Activated naive CD8-positive, alpha-beta T cell treated with anti-CD3 and anti-CD28 coated beads, Interleukin-2, amount 50 U/mL, for 24 hours (primary cell): ENCODE measurements around the gene IKBIP.
A peak's percentile ranks its signal among the peaks of the same experiment; 100 is the strongest.
"Not testable (repeated sequence)": the region's sequence is repeated elsewhere in the genome, so short reads cannot be mapped to it uniquely, and the experiment has no call there.

Experiments used
- ATAC-seq: fragments of 150-1000 bp; cut with Tn5 transposase; one replicate; pipeline ENCODE4 v1.10.0; 2021
- DNase-seq: peaks from one replicate; pipeline ENCODE4 v3.0.0; 2021
- H3K27ac Mint-ChIP-seq: one replicate; pipeline ENCODE4 v1.8.0; 2021; ENCODE audit warnings: mild to moderate bottlenecking, mixed read lengths
- H3K27me3 Mint-ChIP-seq: one replicate; pipeline ENCODE4 v1.8.0; 2021; ENCODE audit warnings: mixed read lengths
- H3K36me3 Mint-ChIP-seq: one replicate; pipeline ENCODE4 v1.8.0; 2021; ENCODE audit warnings: low read depth, mixed read lengths
- H3K4me1 Mint-ChIP-seq: one replicate; pipeline ENCODE4 v1.8.0; 2021; ENCODE audit warnings: mixed read lengths
- H3K4me3 Mint-ChIP-seq: one replicate; pipeline ENCODE4 v1.8.0; 2021; ENCODE audit warnings: mild to moderate bottlenecking, moderate library complexity, mixed read lengths
- H3K9me3 Mint-ChIP-seq: one replicate; pipeline ENCODE4 v1.8.0; 2021; ENCODE audit warnings: mixed read lengths

IKBIP gene

DNA sequence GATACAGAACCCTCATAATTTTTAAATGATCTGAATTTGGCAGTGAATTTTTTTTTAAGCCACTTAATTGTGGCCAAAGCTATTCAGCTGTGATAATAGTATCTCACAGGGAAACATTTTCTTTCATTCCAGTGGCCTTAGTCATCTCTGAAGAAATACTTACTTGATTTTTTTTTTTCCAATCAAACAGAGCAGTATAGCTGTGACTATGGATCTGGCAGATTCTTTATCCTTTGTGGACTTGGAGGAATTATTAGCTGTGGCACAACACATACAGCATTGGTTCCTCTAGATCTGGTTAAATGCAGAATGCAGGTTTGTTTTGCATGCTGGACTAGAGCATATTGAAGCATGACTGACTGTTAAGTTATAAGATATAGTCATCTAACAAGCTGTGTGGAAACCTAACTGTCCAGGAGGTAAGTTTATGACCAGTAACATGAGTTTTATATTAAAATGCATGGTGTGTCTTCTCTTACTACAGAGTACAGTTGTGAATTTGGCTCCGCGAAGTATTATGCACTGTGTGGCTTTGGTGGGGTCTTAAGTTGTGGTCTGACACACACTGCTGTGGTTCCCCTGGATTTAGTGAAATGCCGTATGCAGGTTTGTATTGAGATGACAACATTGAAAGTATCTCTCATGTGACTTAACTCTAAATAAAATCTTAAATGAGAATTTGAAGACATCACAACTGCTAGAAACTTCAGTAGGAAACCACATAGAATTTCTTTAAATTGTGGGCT lies 49.2 kb downstream of the IKBIP start:
- H3K27me3 Mint-ChIP-seq: no peaks in the 10 kb centered on the region
- H3K9me3 Mint-ChIP-seq: no peaks in the 10 kb centered on the region
- H3K36me3 Mint-ChIP-seq: peaks cover 61% of the 10 kb centered on the region
- ATAC-seq: no peak
- H3K27ac Mint-ChIP-seq: peak overlapping the region; percentile 99
- no peak for DNase-seq
- peak overlapping the region; percentile 98 for H3K4me3 Mint-ChIP-seq
- peaks cover 44% of the 10 kb centered on the region for H3K4me1 Mint-ChIP-seq

DNA sequence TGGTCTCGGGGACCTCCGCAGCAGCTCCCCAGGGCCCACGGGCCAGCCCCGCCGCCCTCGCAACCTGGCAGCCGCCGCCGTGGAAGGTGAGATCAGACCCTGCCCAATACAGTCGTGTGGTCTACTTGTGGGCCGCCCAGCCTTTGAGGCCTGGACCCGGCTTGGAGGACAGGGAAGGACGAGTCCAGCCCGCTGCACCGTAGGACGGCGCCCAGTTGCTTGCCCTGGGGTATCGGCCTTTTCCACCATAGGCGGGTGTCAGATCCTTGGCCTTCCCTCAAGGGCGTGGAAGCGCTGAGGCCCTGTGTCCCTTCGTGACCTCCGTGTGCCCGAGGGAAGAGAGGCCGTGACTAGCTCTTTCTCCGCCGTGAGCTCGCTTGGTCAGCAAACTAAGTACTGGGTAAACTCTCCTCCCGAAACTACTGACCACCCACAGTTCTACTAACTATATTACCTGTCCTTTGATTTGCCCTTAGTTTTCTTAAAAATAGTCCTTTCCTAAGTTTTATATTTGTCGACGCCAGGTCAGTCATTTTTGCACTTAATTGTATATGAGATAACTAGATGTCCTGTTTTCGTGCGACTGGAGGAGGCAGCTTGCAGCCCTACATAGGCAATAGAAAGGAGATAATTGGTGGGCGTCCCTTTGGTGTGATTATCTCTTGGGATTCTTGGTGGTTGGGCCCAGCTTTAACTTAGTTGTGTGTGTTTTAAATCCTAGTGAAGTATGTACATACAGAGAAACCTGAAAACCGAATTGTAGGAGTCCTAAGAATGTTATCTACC lies 50.3 kb downstream of the IKBIP start:
- peak overlapping the region; percentile 98 for H3K4me3 Mint-ChIP-seq

DNA sequence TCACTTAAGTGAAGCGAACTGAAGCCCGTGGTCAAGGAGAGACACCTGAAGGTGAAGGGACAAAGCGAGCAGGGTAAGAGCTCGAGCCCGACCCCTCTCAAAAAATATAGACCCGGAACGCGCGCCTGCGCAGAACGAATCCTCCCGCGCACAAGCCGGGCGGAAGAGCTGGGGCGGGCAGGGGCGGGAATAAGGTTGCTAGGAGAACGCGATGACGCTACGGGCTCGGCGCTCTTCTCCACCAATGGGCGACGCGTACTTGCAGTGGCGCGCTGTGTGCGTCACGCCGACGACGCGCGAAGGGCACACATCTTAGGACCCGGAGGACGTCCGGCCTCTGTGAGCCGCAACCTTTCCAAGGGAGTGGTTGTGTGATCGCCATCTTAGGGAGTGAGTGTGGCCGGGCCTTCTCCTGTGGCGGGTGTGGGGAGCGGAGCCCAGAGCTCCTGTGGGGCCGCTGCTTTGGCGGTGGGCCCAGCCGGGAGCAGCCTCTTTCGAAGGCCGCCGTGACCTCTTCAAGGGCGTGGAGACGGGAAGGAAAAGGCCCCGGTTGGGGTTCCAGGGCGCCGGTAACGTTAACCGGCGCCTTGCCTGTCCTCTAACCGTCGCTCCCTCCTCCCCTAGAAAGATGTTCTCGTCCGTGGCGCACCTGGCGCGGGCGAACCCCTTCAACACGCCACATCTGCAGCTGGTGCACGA lies 51.1 kb downstream of the IKBIP start, which contains the start of gene SLC25A3:
Gene SLC25A3 (plus strand): TSS at position 336 of the 699 bp plus-strand sequence. CDS start 293 bp downstream, at position 629.
- Mint-ChIP-seq H3K27ac (peak within 1 kb of the TSS; percentile 99), H3K27me3 (no peaks in the 10 kb centered on the region), H3K36me3 (peaks cover 45% of the 10 kb centered on the region), H3K4me1 (peaks cover 41% of the 10 kb centered on the region), H3K9me3 (no peaks in the 10 kb centered on the region), H3K4me3 (peak within 1 kb of the TSS; percentile 98)
- ATAC-seq: peak; percentile 99
- peak; percentile 96 for DNase-seq

More for the DNA sequence above, 50.3 kb downstream of the IKBIP start:
- Mint-ChIP-seq H3K27ac (peak overlapping the region; percentile 99), H3K36me3 (peaks cover 51% of the 10 kb centered on the region), H3K27me3 (no peaks in the 10 kb centered on the region), H3K4me1 (peaks cover 43% of the 10 kb centered on the region), H3K9me3 (no peaks in the 10 kb centered on the region)
- no peak for DNase-seq
- no peak for ATAC-seq

DNA sequence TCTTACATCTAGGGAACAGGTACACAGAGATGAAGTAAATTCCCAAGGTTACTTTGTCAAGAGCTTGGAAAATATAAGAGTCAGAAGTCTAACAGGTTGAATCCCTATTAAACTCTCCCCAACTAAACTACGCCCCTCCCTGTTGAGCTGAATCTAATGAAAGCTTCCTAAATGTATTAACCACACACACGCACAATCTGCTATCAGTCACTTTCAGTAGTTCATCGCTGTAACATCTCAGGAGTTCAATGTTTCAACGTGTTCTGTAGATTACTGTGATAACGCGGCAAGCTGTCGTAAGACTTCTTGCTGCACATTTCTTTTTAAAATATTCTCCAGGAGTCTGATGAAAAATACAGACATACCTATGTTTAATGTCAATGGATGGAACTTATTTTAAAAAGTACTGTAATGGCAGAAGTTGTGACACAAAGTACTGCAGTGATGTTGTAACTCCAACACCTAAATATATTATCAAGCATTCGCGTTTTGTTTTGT lies 51.7 kb downstream of the IKBIP start:
- ATAC-seq: no peak
- Mint-ChIP-seq H3K36me3 (peaks cover 39% of the 10 kb centered on the region), H3K4me1 (peaks cover 35% of the 10 kb centered on the region), H3K27me3 (no peaks in the 10 kb centered on the region), H3K27ac (peak overlapping the region; percentile 99), H3K4me3 (peak overlapping the region; percentile 98), H3K9me3 (no peaks in the 10 kb centered on the region)
- DNase-seq: no peak

DNA sequence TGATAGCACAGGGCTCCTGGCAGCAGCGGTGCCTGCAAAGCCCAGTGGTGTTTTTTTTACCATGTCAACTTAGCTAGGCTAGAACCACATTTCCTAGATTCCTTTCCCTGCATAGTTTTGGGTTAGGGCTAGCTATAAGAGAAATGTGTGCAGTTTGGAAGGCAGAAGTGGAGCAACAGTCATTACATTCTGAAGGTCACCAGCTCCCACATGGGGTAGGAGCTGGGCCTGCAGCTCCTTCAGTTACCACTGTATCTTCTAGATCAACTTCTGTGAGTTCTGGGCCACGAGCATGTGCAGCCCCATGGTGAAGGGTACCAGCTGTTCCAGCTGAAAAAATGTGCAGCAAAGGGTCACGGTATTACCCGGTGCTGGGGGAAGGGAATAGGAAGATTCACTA lies 53.4 kb downstream of the IKBIP start:
- Mint-ChIP-seq H3K4me3 (no peak overlapping the region), H3K27me3 (no peaks in the 10 kb centered on the region), H3K4me1 (peaks cover 20% of the 10 kb centered on the region), H3K36me3 (peaks cover 23% of the 10 kb centered on the region), H3K27ac (no peak overlapping the region), H3K9me3 (no peaks in the 10 kb centered on the region)
- DNase-seq (no peak), ATAC-seq (no peak)

DNA sequence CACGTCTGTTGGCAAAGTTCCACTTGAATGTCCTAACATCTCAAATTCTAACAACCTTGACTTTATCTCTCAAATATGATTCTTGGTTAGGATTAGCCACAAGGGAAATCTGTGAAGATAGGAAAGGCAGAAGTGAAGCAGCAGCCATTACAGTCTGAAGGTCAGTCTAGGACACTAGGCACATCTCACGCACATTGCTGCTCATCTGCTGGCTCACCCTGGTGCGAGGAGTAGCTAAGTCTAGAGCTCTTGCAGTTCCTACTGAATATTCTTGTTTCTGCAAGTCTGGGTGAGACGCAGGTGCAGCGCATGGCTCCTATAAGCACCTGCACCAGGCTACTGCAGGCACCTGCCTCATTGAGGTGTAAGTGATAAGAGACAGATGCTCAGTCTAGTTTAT lies 57.5 kb downstream of the IKBIP start:
- Mint-ChIP-seq H3K4me3 (no peak overlapping the region), H3K27ac (no peak overlapping the region), H3K36me3 (no peaks in the 10 kb centered on the region), H3K9me3 (no peaks in the 10 kb centered on the region), H3K4me1 (no peaks in the 10 kb centered on the region), H3K27me3 (no peaks in the 10 kb centered on the region)
- ATAC-seq (no peak), DNase-seq (no peak)

DNA sequence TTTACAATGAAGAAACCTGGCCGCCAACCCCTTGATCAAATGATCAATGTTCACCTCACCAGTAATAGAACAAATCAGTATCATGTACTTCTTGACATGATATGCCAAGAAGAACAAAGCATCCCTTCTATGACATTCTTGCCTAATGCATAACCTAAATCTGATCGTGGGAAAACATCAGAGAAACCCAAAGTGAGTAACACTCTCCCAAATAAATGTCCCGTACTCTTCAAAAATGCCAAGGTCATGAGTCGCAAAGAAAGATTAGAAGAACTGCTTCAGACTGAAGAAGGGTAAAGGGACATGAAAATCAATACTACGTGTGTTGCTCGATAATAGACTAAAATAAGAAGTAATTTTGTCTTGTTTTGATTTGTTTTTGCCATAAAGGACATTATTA lies 62.5 kb downstream of the IKBIP start:
- Mint-ChIP-seq H3K27ac (no peak overlapping the region), H3K9me3 (no peaks in the 10 kb centered on the region), H3K27me3 (no peaks in the 10 kb centered on the region), H3K4me3 (no peak overlapping the region), H3K36me3 (no peaks in the 10 kb centered on the region), H3K4me1 (no peaks in the 10 kb centered on the region)
- ATAC-seq (no peak), DNase-seq (no peak)

DNA sequence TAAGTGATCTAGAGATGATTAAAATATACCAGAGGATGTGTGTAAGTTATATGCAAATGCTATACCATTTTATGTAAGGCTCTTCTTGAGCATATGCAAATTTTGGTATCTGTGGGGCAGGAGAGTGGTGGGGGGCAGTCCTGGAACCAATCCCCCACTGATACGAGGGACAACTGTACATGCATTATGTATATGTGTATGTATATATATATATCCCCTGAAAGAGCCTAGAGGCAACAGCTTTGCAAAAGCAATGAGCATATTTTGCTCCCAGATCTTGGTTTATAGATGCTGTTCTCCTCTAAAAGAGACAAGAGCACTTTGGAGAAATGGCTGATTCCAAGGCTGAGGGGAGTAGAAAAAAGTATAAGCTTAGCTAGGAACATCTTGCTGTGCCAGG lies 63.5 kb downstream of the IKBIP start:
- Mint-ChIP-seq H3K4me3 (no peak overlapping the region), H3K36me3 (no peaks in the 10 kb centered on the region), H3K27me3 (no peaks in the 10 kb centered on the region), H3K4me1 (no peaks in the 10 kb centered on the region), H3K9me3 (no peaks in the 10 kb centered on the region), H3K27ac (no peak overlapping the region)
- ATAC-seq (no peak), DNase-seq (no peak)

DNA sequence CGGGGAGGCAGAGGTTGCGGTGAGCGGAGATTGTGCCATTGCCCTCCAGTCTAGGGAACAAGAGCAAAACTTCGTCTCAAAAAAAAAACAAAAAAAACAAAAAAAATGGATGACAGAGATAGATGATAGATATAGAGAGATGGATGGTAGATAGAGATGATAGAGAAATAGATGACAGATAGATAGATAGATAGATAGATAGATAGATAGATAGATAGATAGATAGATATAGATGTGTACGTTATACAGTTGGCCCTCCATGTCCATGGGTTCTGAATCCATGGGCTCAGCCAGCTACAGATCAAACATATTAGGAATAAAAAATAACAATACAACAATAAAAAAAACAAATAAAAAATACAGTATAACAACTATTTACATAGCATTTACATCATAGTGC lies 63.9 kb downstream of the IKBIP start:
- no peaks in the 10 kb centered on the region for H3K27me3 Mint-ChIP-seq
- H3K4me3 Mint-ChIP-seq: no peak overlapping the region
- no peaks in the 10 kb centered on the region for H3K36me3 Mint-ChIP-seq
- H3K9me3 Mint-ChIP-seq: no peaks in the 10 kb centered on the region
- no peaks in the 10 kb centered on the region for H3K4me1 Mint-ChIP-seq
- no peak for DNase-seq
- H3K27ac Mint-ChIP-seq: no peak overlapping the region
- no peak for ATAC-seq

DNA sequence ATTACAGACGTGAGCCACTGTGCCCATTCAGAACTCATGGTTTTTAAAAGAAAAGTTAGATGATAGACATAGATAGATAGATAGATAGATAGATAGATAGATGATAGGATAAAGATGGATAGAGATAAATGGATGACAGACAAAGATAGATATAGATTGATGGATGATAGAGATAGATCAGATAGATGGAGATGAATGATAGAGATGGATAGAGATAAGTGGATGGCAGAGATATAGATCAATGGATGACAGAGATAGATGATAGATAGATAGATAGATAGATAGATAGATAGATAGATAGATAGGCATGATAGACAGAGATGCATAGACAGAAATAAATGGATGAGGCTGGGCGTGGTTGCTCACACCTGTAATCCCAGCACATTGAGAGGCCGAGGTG lies 64.8 kb downstream of the IKBIP start:
- Mint-ChIP-seq H3K4me3 (no peak overlapping the region), H3K36me3 (no peaks in the 10 kb centered on the region), H3K27ac (no peak overlapping the region), H3K27me3 (no peaks in the 10 kb centered on the region), H3K4me1 (no peaks in the 10 kb centered on the region), H3K9me3 (no peaks in the 10 kb centered on the region)
- ATAC-seq (no peak), DNase-seq (no peak)

DNA sequence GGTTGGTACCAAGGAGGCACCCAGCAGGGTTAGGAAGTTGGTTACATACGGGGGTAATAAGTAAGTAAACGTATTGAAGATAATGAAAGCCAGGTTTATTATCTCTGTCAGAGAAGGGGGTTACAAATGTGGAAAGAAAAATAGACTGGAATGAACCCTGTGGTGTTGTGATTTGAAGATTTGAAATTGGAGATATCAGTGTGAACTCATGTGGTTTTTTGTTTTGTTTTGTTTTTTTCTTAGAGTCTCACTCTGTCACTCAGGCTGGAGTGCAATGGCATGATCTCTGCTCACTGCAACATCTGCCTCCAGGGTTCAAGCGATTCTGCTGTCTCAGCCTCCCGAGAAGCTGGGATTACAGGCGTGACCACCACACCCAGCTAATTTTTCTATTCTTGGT lies 65.2 kb downstream of the IKBIP start:
- ATAC-seq (no peak), DNase-seq (no peak)
- no peaks in the 10 kb centered on the region for H3K9me3 Mint-ChIP-seq
- no peaks in the 10 kb centered on the region for H3K4me1 Mint-ChIP-seq
- no peaks in the 10 kb centered on the region for H3K27me3 Mint-ChIP-seq
- H3K36me3 Mint-ChIP-seq: no peaks in the 10 kb centered on the region
- no peak overlapping the region for H3K4me3 Mint-ChIP-seq
- no peak overlapping the region for H3K27ac Mint-ChIP-seq

DNA sequence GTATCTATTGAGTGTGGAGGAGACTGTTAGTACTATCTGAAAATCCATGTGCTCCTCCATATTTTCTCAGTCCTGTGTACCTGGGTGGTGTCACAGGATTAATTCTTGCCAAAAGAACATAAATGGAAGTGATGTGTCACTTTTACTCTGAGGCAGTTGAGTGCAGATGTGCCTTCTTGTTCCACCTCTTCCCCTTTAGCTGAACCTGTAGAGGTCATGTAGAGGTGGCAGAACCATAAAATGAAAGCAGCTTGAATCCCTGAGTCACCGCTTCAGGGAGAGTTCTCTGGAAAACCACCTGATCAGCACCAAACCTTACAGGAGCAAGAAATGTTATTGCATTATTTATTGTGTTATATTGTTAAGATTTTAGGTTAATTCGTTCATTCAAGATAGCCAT lies 65.8 kb downstream of the IKBIP start:
- H3K27me3 Mint-ChIP-seq: no peaks in the 10 kb centered on the region
- no peak for DNase-seq
- no peak overlapping the region for H3K4me3 Mint-ChIP-seq
- no peaks in the 10 kb centered on the region for H3K9me3 Mint-ChIP-seq
- H3K36me3 Mint-ChIP-seq: no peaks in the 10 kb centered on the region
- H3K4me1 Mint-ChIP-seq: no peaks in the 10 kb centered on the region
- ATAC-seq: no peak
- H3K27ac Mint-ChIP-seq: no peak overlapping the region

DNA sequence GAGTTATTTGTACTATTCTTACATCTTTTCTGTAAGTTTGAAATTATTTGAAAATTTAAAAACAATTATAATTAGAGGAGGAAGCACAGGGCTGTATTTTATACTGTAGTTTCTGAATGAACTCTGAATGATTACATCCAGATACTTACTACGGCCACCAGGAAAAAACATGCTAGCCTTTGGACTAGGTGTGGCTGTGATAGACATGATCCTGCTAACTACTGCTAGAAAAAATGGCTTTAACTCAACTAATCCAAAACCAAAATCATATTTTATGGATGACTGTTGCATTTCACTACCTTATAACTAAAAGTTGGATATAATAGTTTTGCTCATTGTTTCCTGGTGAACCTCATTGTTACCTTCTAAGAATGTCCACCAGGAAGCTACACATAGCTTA lies 66.2 kb downstream of the IKBIP start:
- no peaks in the 10 kb centered on the region for H3K4me1 Mint-ChIP-seq
- DNase-seq (no peak), ATAC-seq (no peak)
- H3K27ac Mint-ChIP-seq: no peak overlapping the region
- H3K27me3 Mint-ChIP-seq: no peaks in the 10 kb centered on the region
- H3K4me3 Mint-ChIP-seq: no peak overlapping the region
- no peaks in the 10 kb centered on the region for H3K9me3 Mint-ChIP-seq
- no peaks in the 10 kb centered on the region for H3K36me3 Mint-ChIP-seq

DNA sequence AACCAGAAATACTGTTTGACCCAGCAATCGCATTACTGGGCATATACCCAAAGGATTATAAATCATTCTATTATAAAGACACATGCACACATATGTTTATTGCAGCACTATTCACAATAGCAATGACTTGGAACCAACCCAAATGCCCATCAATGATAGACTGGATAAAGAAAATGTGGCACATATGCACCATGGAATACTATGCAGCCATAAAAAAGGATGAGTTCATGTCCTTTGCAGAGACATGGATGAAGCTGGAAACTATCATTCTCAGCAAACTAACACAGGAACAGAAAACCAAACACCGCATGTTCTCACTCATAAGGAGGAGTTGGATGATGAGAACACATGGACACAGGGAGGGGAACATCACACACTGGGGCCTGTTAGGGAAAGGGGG lies 67.8 kb downstream of the IKBIP start:
- not testable (repeated sequence) for H3K36me3 Mint-ChIP-seq, H3K4me1 Mint-ChIP-seq, DNase-seq, H3K4me3 Mint-ChIP-seq, H3K9me3 Mint-ChIP-seq, ATAC-seq, H3K27ac Mint-ChIP-seq, H3K27me3 Mint-ChIP-seq

DNA sequence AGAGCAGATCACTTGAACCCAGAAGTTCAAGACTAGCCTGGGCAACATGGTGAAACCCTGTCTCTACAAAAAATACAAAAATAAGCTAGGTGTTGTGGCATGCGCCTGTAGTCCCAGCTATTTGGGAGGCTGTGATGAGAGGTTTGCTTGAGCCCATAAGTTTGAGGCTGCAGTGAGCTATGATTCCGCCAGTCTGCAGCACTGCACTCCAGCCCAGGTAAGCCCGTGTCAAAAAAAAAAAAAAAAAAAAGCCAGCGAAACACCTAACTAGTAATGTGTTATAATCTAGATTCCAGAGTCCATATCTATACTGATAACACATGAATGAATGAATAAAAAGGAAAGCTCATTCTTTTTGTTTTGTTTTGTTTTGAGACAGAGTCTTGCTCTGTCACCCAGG lies 69.6 kb downstream of the IKBIP start:
- Mint-ChIP-seq H3K36me3 (no peaks in the 10 kb centered on the region), H3K9me3 (no peaks in the 10 kb centered on the region), H3K4me3 (no peak overlapping the region), H3K27me3 (no peaks in the 10 kb centered on the region), H3K27ac (no peak overlapping the region), H3K4me1 (no peaks in the 10 kb centered on the region)
- ATAC-seq (no peak), DNase-seq (no peak)
